ENCODE measurements around the gene KRTAP4-6.
"Not testable (repeated sequence)": the region's sequence is repeated elsewhere in the genome, so short reads cannot be mapped to it uniquely, and the experiment has no call there.

KRTAP4-6 gene

DNA sequence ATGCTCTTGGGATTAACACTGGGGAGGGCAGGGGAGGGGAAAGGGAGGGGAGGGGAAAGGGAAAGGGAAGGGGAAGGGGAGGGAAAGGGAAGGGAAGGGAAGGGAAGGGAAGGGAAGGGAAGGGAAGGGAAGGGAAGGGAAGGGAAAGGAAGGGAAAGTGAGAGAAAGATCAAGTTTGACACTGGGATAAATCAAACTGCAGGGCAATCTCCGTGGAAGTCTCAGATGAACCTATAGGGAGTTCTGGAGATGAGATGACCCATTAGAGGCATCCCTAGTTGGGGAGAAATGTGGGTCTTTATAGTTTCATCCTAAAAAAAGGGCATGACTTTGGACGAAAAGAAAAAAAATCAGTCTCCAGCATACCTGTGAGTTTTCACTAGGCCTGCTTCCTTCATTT is 18.6 kb downstream of the KRTAP4-6 start:
- no peak overlapping the region for H3K4me3 ChIP-seq (ENCODE audit: low read depth, low read length)
- no peak for TF ChIP-seq CTCF (IDR thresholded peaks at IDR 0.05; ENCODE audit: low read depth, low read length)

- not testable (repeated sequence) for H3K4me3 ChIP-seq (ENCODE audit: low read depth, low read length)
These were observed 20.4 kb downstream of the KRTAP4-6 start for GRCh38 chr17:41119696-41120690.

- TF ChIP-seq CTCF (IDR thresholded peaks at IDR 0.05; ENCODE audit: low read depth, low read length) = no peak
- H3K4me3 ChIP-seq (ENCODE audit: low read depth, low read length) = no peak overlapping the region
These were observed 21.6 kb downstream of the KRTAP4-6 start for GRCh38 chr17:41118721-41119120.

- H3K4me3 ChIP-seq (ENCODE audit: low read depth, low read length) = not testable (repeated sequence)
These were observed 22.4 kb downstream of the KRTAP4-6 start, which contains the start of gene KRTAP4-11 for GRCh38 chr17:41117846-41118386. Gene KRTAP4-11, minus strand, starts transcription at chr17:41118373. Its CDS starts 58 bp downstream, at chr17:41118315.

GRCh38 chr17:41116297-41116696 is 24.0 kb downstream of the KRTAP4-6 start:
- TF ChIP-seq CTCF (IDR thresholded peaks at IDR 0.05; ENCODE audit: low read depth, low read length) = no peak
- no peak overlapping the region for H3K4me3 ChIP-seq (ENCODE audit: low read depth, low read length)

DNA sequence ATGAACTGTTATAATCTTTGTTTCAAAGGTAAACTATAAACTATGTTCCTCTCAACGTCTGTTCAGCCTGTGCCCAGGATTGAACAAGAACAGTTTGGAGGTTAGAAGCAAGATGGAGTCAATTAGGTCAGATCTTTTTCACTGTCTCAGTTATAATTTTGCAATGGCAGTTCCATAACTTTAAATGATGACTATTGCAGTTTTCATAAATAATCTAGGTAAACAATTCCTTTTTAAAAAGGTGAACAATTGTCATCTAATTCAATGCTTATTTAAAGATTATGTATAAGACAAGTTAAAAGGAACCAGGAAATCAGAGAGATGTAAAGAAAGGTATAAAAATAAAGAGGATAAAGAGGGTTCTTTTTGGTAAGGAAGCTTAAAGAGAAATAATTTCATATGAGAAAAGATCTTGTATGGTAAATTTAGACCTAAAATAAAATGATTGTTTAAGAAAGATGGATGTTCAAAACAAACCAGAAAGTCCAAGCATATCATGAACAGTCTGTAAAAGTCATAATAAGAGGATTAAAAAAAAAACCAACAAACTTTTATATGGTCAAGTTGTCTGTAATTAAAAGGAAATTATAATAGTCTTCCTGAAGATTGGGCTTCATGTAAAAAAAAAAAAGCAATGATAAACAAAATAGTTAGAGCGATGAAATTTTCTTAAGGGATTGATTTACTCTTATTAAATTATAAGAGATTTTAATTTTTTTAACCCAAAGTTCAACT is 29.0 kb downstream of the KRTAP4-6 start:
- no peak overlapping the region for H3K4me3 ChIP-seq (ENCODE audit: low read depth, low read length)
- no peak for TF ChIP-seq CTCF (IDR thresholded peaks at IDR 0.05; ENCODE audit: low read depth, low read length)

GRCh38 chr17:41108728-41109386 is 31.5 kb downstream of the KRTAP4-6 start:
- not testable (repeated sequence) for H3K4me3 ChIP-seq (ENCODE audit: low read depth, low read length)

- TF ChIP-seq CTCF (IDR thresholded peaks at IDR 0.05; ENCODE audit: low read depth, low read length) = no peak
- H3K4me3 ChIP-seq (ENCODE audit: low read depth, low read length) = no peak overlapping the region
These were observed 32.3 kb downstream of the KRTAP4-6 start for GRCh38 chr17:41107941-41108450.

- H3K4me3 ChIP-seq (ENCODE audit: low read depth, low read length) = not testable (repeated sequence)
These were observed 35.0 kb downstream of the KRTAP4-6 start, which contains the start of gene KRTAP4-9 for GRCh38 chr17:41105347-41105746. Gene KRTAP4-9, plus strand, starts transcription at chr17:41105389. Its CDS starts 0 bp downstream, at chr17:41105389.

DNA sequence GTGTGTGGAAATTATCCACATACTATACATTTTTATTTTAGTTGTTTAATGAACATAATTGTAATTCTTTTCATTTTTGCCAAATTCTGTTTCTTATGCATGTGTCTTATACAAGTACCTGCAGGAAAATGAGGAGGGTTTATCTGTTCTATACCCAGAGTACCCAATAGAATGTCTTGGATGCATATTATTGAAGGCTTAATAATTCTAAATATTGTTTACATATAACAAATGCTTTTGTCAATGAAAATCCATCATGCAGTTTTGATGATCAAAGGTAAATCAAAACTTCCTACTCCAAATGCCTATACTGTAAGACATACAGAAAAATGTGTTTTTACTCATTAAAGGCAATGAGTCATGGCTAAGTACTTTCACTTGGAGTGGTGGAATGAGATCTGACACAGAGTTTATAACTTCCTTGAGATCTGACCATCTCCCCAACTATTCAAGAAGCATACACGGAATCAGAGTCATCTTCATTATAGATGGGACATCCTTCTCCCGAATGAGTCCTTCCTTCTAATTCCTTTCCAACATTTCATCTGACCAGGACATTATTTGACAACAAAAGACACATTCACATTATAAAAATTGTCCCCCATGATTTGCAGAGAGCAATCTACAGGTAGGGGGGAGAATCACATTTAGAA is 35.8 kb downstream of the KRTAP4-6 start:
- not testable (repeated sequence) for H3K4me3 ChIP-seq (ENCODE audit: low read depth, low read length)

Data from WI38 (cell line).